T-cell (primary cell): ENCODE results near the gene IDE. TPM values are rescaled to one million over a fixed set of nuclear protein-coding genes. Genes with fewer than 3 reads are reported as not detected.
A peak's percentile ranks its signal among the peaks of the same experiment; 100 is the strongest.

Experiments used
- ATAC-seq, 4 experiments: fragments of 200-7000 bp in 3 of 4; fragments of 150-1000 bp in 1 of 4; cut with Tn5 transposase; replicated peaks in 1 of 4; 1 replicate in 3 of 4; 2 replicates in 1 of 4; pipeline ENCODE4 v1.10.0; 2021; ENCODE audit warnings: moderate library complexity in 3 of 4, mild to moderate bottlenecking in 2 of 4, moderate number of reproducible peaks in 1 of 4
- CTCF ChIA-PET, 2 donors: fragments of 300-600 bp; sonication (Branson Sonifier 250); formaldehyde crosslinking; loops; one replicate each; lab custom pipeline; 2022; ENCODE audit warnings: antibody characterized with exemption in 2 of 2; lab: Charles Lee
- POLR2A ChIA-PET, 2 donors: fragments of 300-600 bp; sonication (Branson Sonifier 250); formaldehyde crosslinking; loops; one replicate each; lab custom pipeline; 2022; ENCODE audit warnings: antibody characterized with exemption in 2 of 2; lab: Charles Lee
- DNase-seq, 35 experiments: peaks; one replicate each; pipeline versions ENCODE4 v3.0.0 to v3.0.0-alpha.2; 2013 to 2023
- H3K27ac ChIP-seq: one replicate; pipeline ENCODE4 v1.5.1; 2013; ENCODE audit warnings: low read length
- H3K27me3 ChIP-seq, 2 experiments: replicated peaks in 1 of 2; 1 replicate in 1 of 2; 2 replicates in 1 of 2; pipeline versions ENCODE4 v1.6.1 to v1.7.0; 2013; ENCODE audit warnings: low read length in 1 of 2, mixed read lengths in 1 of 2; ENCODE audit not compliant: control insufficient read depth in 2 of 2, insufficient read depth in 2 of 2; ENCODE audit errors: extremely low read depth in 1 of 2
- H3K36me3 ChIP-seq, 2 donors: 1 replicate in 1 of 2; 2 replicates in 1 of 2; pipeline versions ENCODE4 v1.6.1 to v1.7.0; 2013; ENCODE audit warnings: low read length in 1 of 2; ENCODE audit not compliant: control insufficient read depth in 2 of 2, insufficient read depth in 1 of 2; ENCODE audit errors: extremely low read depth in 1 of 2
- H3K4me1 ChIP-seq, 2 experiments: 1 replicate in 1 of 2; 2 replicates in 1 of 2; pipeline versions ENCODE4 v1.6.1 to v1.7.0; 2013; ENCODE audit warnings: low read length in 2 of 2, mixed read lengths in 1 of 2; ENCODE audit not compliant: insufficient read depth in 2 of 2, control insufficient read depth in 1 of 2; ENCODE audit errors: extremely low read depth in 1 of 2
- H3K4me3 ChIP-seq, 2 donors: 1 replicate in 1 of 2; 2 replicates in 1 of 2; pipeline versions ENCODE4 v1.5.1 to v1.7.0; 2013; ENCODE audit warnings: mild to moderate bottlenecking in 2 of 2, low read length in 1 of 2, moderate library complexity in 1 of 2; ENCODE audit not compliant: control insufficient read depth in 1 of 2; ENCODE audit errors: extremely low read depth in 1 of 2
- H3K9me3 ChIP-seq: 2 replicates; pipeline ENCODE4 v1.7.0; 2013
- H3K27ac Mint-ChIP-seq, 2 donors: one replicate each; pipeline ENCODE4 v1.8.0; 2020 to 2021; ENCODE audit warnings: mild to moderate bottlenecking in 2 of 2, mixed read lengths in 2 of 2
- H3K27me3 Mint-ChIP-seq, 2 donors: one replicate each; pipeline ENCODE4 v1.8.0; 2021 to 2022; ENCODE audit warnings: mixed read lengths in 2 of 2
- H3K36me3 Mint-ChIP-seq: one replicate; pipeline ENCODE4 v1.8.0; 2021; ENCODE audit warnings: mixed read lengths
- H3K4me1 Mint-ChIP-seq, 3 donors: one replicate each; pipeline ENCODE4 v1.8.0; 2020 to 2022; ENCODE audit warnings: mixed read lengths in 3 of 3, mild to moderate bottlenecking in 1 of 3
- H3K4me3 Mint-ChIP-seq, 3 donors: one replicate each; pipeline ENCODE4 v1.8.0; 2020 to 2022; ENCODE audit warnings: mild to moderate bottlenecking in 3 of 3, mixed read lengths in 3 of 3, moderate library complexity in 3 of 3
- H3K9me3 Mint-ChIP-seq, 3 donors: one replicate each; pipeline ENCODE4 v1.8.0; 2020 to 2022; ENCODE audit warnings: mixed read lengths in 3 of 3
- WGBS: methylation state at CpG from one replicate; pipeline ENCODE4 v1.1.5; 2013; ENCODE audit warnings: missing lambda C conversion rate; ENCODE audit not compliant: insufficient coverage; 5-methylcytosine and 5-hydroxymethylcytosine counted together
- total RNA-seq, 35 experiments: library from RNA in 6 of 35; stranded (reverse) in 6 of 35; fragments of 120-200 nt in 1 of 35; gene quantifications; one replicate each; pipeline versions ENCODE4 v1.2.1 to v1.2.4 and lab custom pipeline; 2013 to 2026

Gene IDE
- total RNA-seq, 5 donors from 2014 or later (not counting 1 experiment from before 2014, with no cell fraction given), result 24.7 to 31.8 (median 27.2) TPM

DNA sequence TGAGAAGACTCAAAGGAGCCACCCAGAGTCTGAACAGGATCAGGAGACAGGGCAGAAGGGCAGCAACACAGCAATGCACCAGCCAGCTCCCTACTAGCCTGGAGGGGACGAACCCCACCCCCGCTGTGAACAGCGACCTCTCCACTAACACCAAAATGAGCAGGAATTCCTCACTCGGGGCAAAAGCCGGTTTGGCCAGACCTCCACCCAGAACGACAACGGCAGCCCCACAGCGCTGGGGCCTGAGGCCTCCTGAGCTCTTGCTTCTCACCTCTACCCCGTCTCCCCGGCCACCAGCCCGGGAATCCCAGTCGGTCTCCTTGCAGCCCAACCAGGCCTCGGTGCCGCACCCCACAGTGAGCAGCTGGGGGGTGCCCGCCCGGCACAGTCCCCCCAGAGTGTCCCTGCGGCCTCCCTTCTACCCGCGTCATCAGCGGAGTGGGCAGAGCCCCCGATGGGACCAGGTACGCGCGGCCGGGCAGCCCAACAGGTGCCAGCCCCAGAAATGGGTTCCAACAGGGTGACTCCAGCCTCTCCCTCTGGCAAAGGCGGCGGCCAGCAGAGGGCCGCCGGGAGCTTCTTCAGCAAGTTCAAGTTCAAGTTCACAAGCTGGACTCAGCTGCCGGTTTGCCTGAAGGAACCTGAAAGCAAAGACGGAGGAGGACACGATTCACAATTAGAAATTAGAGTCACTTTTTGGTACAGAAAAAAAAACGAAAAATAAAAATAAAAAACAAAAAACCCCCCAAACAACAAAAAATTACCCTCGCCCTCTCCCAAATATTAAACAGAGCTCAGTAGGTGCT is 153.9 kb downstream of the IDE start:
- ChIA-PET CTCF (no interaction called here), POLR2A (no interaction called here)
- peaks cover 4% of the 10 kb centered on the region for H3K36me3 Mint-ChIP-seq
- H3K27ac ChIP-seq, result no peak overlapping the region
- ATAC-seq (no peak), DNase-seq (no peak)
- 83% methylated on average over 22 of the region's 34 CpGs for WGBS
- peaks cover 37 to 45% of the 10 kb centered on the region in 2 donors for H3K27me3 Mint-ChIP-seq
- no peaks in the 10 kb centered on the region for H3K36me3 ChIP-seq
- H3K27me3 ChIP-seq, result peaks cover 0 to 25% of the 10 kb centered on the region in 2 experiments
- H3K4me3 Mint-ChIP-seq, result peak overlapping the region in 1 of 3 donors; percentile 20
- H3K27ac Mint-ChIP-seq, result no peak overlapping the region
- H3K4me1 ChIP-seq, result peaks cover 0 to 6% of the 10 kb centered on the region in 2 experiments
- no peak overlapping the region for H3K4me3 ChIP-seq
- peaks cover 2 to 7% (median 2%) of the 10 kb centered on the region in 3 donors for H3K4me1 Mint-ChIP-seq
- H3K9me3 ChIP-seq, result no peaks in the 10 kb centered on the region
- H3K9me3 Mint-ChIP-seq, result peaks cover 4 to 15% (median 7%) of the 10 kb centered on the region in 3 donors

DNA sequence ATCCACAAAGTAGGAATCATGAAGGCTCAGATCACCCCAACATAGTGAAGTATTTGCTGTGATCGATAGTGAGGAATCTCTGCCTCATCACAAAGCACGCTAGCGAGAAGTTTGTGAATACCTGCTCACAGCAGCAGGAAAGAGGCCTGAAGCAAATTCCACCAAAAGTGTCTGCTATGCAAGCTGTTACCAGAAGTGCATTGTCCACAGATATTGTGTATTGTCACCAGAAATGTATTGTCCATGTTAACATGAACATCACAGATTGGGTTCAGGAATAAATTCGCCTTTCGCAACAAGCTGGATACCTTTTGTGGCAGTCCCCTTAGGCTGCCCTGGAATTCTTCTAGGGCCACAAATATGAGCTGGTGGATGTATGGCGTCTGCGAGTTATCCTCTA is 155.0 kb downstream of the IDE start:
- CTCF ChIA-PET, result no interaction called here
- H3K4me3 ChIP-seq, result no peak overlapping the region
- 100% methylated on average over 3 of the region's 7 CpGs for WGBS
- peaks cover 0 to 28% of the 10 kb centered on the region in 2 experiments for H3K27me3 ChIP-seq
- Mint-ChIP-seq H3K27me3 (peaks cover 43 to 49% of the 10 kb centered on the region in 2 donors), H3K4me3 (no peak overlapping the region), H3K9me3 (peaks cover 4 to 15% (median 7%) of the 10 kb centered on the region in 3 donors), H3K4me1 (peaks cover 2 to 7% (median 2%) of the 10 kb centered on the region in 3 donors), H3K36me3 (peaks cover 4% of the 10 kb centered on the region), H3K27ac (no peak overlapping the region)
- no peaks in the 10 kb centered on the region for H3K36me3 ChIP-seq
- no peaks in the 10 kb centered on the region for H3K9me3 ChIP-seq
- no peak overlapping the region for H3K27ac ChIP-seq
- DNase-seq, result no peak
- peaks cover 0 to 6% of the 10 kb centered on the region in 2 experiments for H3K4me1 ChIP-seq
- no peak for ATAC-seq
- POLR2A ChIA-PET, result no interaction called here

DNA sequence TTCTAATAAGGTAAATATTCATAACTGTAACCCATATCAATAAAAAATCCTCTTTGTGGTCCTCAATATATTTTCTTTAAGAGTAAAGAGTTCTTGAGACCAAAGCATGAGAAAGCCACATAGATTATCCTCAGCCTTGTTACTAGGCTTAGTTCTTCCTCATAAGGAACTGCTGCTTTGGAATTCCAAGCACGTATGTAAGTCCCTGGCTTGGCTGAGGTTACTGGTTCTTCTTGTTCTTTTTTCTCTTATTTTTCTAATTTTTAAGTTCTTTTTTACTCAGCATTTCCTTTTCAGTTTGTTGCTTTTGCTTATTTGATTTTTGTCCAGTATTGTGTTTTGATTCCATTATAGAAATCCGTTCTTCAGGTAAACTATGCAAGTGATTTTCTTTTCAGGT is 155.7 kb downstream of the IDE start:
- DNase-seq, result no peak
- ChIA-PET POLR2A (no interaction called here), CTCF (no interaction called here)
- H3K36me3 ChIP-seq, result no peaks in the 10 kb centered on the region
- peaks cover 0 to 6% of the 10 kb centered on the region in 2 experiments for H3K4me1 ChIP-seq
- H3K4me3 Mint-ChIP-seq, result no peak overlapping the region
- H3K4me3 ChIP-seq, result no peak overlapping the region
- no CpG with 5 or more reads among the region's 2 CpGs for WGBS
- H3K27ac Mint-ChIP-seq, result no peak overlapping the region
- H3K4me1 Mint-ChIP-seq, result peaks cover 2 to 7% (median 2%) of the 10 kb centered on the region in 3 donors
- H3K27me3 ChIP-seq, result peaks cover 0 to 28% of the 10 kb centered on the region in 2 experiments
- peaks cover 4 to 10% (median 7%) of the 10 kb centered on the region in 3 donors for H3K9me3 Mint-ChIP-seq
- no peak overlapping the region for H3K27ac ChIP-seq
- H3K36me3 Mint-ChIP-seq, result peaks cover 4% of the 10 kb centered on the region
- H3K27me3 Mint-ChIP-seq, result peaks cover 44 to 49% of the 10 kb centered on the region in 2 donors
- no peaks in the 10 kb centered on the region for H3K9me3 ChIP-seq
- no peak for ATAC-seq

DNA sequence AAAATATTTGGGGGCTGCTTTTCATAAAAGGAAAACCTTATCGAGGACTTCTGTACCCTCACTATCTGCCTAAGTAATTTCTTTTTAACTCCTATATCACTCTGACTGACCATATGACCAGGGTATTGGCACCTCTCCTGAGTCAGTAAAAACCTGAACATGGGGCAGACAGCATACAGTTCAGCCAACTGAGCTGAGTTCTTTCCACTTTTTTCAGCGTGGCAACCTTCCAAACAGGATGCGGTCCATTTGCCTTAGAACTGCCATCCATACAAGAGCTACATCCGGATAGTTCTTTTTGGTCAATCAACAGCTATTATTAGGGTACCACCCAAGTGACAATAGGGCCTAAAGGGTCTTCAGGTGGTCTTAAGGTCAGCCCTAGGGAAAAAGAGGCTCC is 160.4 kb downstream of the IDE start:
- peaks cover 3 to 6% (median 4%) of the 10 kb centered on the region in 3 donors for H3K9me3 Mint-ChIP-seq
- H3K9me3 ChIP-seq, result no peaks in the 10 kb centered on the region
- H3K27me3 Mint-ChIP-seq, result peaks cover 24 to 31% of the 10 kb centered on the region in 2 donors
- peaks cover 4% of the 10 kb centered on the region for H3K36me3 Mint-ChIP-seq
- H3K4me3 Mint-ChIP-seq, result no peak overlapping the region
- no peak for ATAC-seq
- no peaks in the 10 kb centered on the region for H3K36me3 ChIP-seq
- no peaks in the 10 kb centered on the region for H3K4me1 ChIP-seq
- ChIA-PET POLR2A (no interaction called here), CTCF (no interaction called here)
- whole genome bisulfite sequencing, result 89% methylated on average over 3 of the region's 4 CpGs
- H3K4me1 Mint-ChIP-seq, result no peaks in the 10 kb centered on the region
- no peak for DNase-seq
- no peak overlapping the region for H3K4me3 ChIP-seq
- H3K27ac Mint-ChIP-seq, result no peak overlapping the region
- no peak overlapping the region for H3K27ac ChIP-seq
- H3K27me3 ChIP-seq, result peaks cover 0 to 8% of the 10 kb centered on the region in 2 experiments

DNA sequence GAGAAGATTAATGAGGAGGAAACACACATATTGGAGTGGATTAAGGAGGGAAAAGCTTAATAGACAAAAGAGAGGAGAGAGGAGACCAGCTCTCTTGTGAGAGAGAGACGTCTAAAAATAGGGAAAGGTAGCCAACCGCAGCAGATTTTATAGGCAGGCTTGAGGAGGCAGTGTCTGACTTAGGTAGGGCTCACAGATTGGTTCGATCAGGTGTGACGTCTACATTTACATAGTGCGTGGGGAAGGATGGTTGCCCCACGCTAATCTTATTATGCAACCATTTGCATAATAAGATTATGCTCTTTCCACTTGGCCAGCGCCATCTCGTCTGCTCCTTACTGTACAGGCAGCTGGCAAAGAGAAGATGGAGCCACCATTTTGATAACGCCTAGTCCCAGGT is 160.9 kb downstream of the IDE start:
- Mint-ChIP-seq H3K27me3 (peaks cover 24 to 29% of the 10 kb centered on the region in 2 donors), H3K27ac (no peak overlapping the region), H3K9me3 (peaks cover 3 to 6% (median 4%) of the 10 kb centered on the region in 3 donors), H3K4me1 (no peaks in the 10 kb centered on the region), H3K4me3 (no peak overlapping the region), H3K36me3 (peaks cover 4% of the 10 kb centered on the region)
- Histone ChIP-seq H3K27me3 (peaks cover 0 to 8% of the 10 kb centered on the region in 2 experiments), H3K4me3 (no peak overlapping the region), H3K4me1 (no peaks in the 10 kb centered on the region), H3K27ac (no peak overlapping the region), H3K9me3 (no peaks in the 10 kb centered on the region), H3K36me3 (no peaks in the 10 kb centered on the region)
- ATAC-seq (no peak), DNase-seq (no peak)
- CTCF ChIA-PET, result no interaction called here
- 93% methylated on average over 6 of the region's 9 CpGs for WGBS
- POLR2A ChIA-PET, result no interaction called here

DNA sequence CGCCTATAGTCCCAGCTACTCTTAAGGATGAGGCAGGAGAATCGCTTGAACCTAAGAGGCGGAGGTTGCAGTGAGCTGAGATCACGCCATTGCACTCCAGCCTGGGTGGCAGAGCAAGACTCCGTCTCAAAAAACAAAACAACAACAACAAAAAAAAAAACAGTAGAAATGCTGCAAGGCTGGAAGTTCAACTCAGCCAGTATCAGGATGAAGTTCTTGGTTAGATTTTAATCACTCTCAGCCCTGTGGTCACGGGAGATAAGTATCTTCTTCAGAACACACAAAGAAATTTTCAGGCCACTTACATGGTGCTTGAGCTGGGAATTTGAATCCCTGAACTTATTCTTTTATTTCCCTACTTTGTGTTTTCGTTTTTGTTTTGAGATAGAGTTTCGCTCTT is 162.5 kb downstream of the IDE start:
- Histone ChIP-seq H3K4me1 (no peaks in the 10 kb centered on the region), H3K36me3 (no peaks in the 10 kb centered on the region), H3K27me3 (peaks cover 0 to 16% of the 10 kb centered on the region in 2 experiments), H3K4me3 (no peak overlapping the region), H3K27ac (no peak overlapping the region), H3K9me3 (no peaks in the 10 kb centered on the region)
- 89% methylated on average over 2 of the region's 8 CpGs for WGBS
- H3K27ac Mint-ChIP-seq, result no peak overlapping the region
- no peak overlapping the region for H3K4me3 Mint-ChIP-seq
- peaks cover 3 to 6% (median 4%) of the 10 kb centered on the region in 3 donors for H3K9me3 Mint-ChIP-seq
- no peaks in the 10 kb centered on the region for H3K4me1 Mint-ChIP-seq
- POLR2A ChIA-PET, result no interaction called here
- H3K27me3 Mint-ChIP-seq, result peaks cover 19% of the 10 kb centered on the region in 2 donors
- CTCF ChIA-PET, result no interaction called here
- DNase-seq, result no peak
- H3K36me3 Mint-ChIP-seq, result peaks cover 4% of the 10 kb centered on the region
- ATAC-seq, result no peak
